Fibroblast of the aortic adventitia (primary cell): Measurements from ENCODE around the gene DLEC1. TPM values are rescaled to one million over a fixed set of nuclear protein-coding genes. Genes with fewer than 3 reads are reported as not detected.

ENCODE experiments used
- DNase-seq: peaks from one replicate; pipeline ENCODE4 v3.0.0-alpha.2; 2010; ENCODE audit warnings: low read depth
- H3K4me3 ChIP-seq: 2 replicates; pipeline ENCODE4 v1.5.1; 2011; ENCODE audit warnings: low read depth, mild to moderate bottlenecking, control low read depth, low read length, moderate library complexity
- CTCF ChIP-seq: IDR thresholded peaks from 2 replicates; pipeline ENCODE4 v1.5.1; 2011; ENCODE audit warnings: mild to moderate bottlenecking, low read length, control low read depth, inconsistent platforms; ENCODE audit not compliant: insufficient read depth
- total RNA-seq: library from RNA; depleted of rRNA; stranded (reverse); fragments of >200 nt; gene quantifications from 2 replicates; pipeline ENCODE4 v1.2.3, GENCODE V29; 2012; ENCODE audit warnings: low replicate concordance

Gene DLEC1
- total RNA-seq, 1 donor, result 0.09 TPM

- DNase-seq, result no peak
- H3K4me3 ChIP-seq, result no peak overlapping the region
- TF ChIP-seq CTCF, result no peak
Measured at GRCh38 chr3:37992271-37993066, 46.5 kb upstream of the DLEC1 start.

GRCh38 chr3:37993067-37993455 is 45.9 kb upstream of the DLEC1 start:
- no peak for DNase-seq
- H3K4me3 ChIP-seq, result no peak overlapping the region
- no peak for TF ChIP-seq CTCF

- DNase-seq, result no peak
- no peak for TF ChIP-seq CTCF
- H3K4me3 ChIP-seq, result peak overlapping the region; percentile 74
Measured at GRCh38 chr3:37993460-37993819, 45.6 kb upstream of the DLEC1 start.

GRCh38 chr3:37993820-37994638 is 45.0 kb upstream of the DLEC1 start:
- TF ChIP-seq CTCF, result no peak
- H3K4me3 ChIP-seq, result peak overlapping the region; percentile 74
- peak; percentile 75 for DNase-seq

- no peak for DNase-seq
- TF ChIP-seq CTCF, result no peak
- peak overlapping the region; percentile 74 for H3K4me3 ChIP-seq
Measured at GRCh38 chr3:37994639-37994972, 44.4 kb upstream of the DLEC1 start.

- H3K4me3 ChIP-seq, result no peak overlapping the region
- no peak for TF ChIP-seq CTCF
- no peak for DNase-seq
Measured at GRCh38 chr3:37995652-37996641, 43.1 kb upstream of the DLEC1 start.
